ENCODE measurements around the gene TMPRSS9. TPM values are rescaled to one million over a fixed set of nuclear protein-coding genes. Genes with fewer than 3 reads are reported as not detected.

Gene TMPRSS9
- total and polyA plus RNA-seq, 3 donors from 2014 or later, result 3.5 to 9.8 (median 8.4) TPM

- H3K36me3 ChIP-seq (ENCODE audit: low read depth, missing control alignments), result no peaks in the 10 kb centered on the region
- no peaks in the 10 kb centered on the region for H3K9me3 ChIP-seq
- DNase-seq, result no peak
- no peak overlapping the region for H3K4me3 ChIP-seq
- 95 to 98% methylated on average over 20 to 22 of the region's 22 CpGs for WGBS, 2 donors
- TF ChIP-seq POLR2A (IDR thresholded peaks at IDR 0.05) (no peak), CTCF (IDR thresholded peaks at IDR 0.05) (no peak)
- H3K4me1 ChIP-seq, result no peaks in the 10 kb centered on the region
- H3K27me3 ChIP-seq, result no peaks in the 10 kb centered on the region
- H3K27ac ChIP-seq, result no peak overlapping the region
- intact Hi-C loops (cut with DNase I; ENCODE audit: low total_unique reads), result no loop called here
Observed at GRCh38 chr19:2434267-2434666, 74.2 kb downstream of the TMPRSS9 start.

GRCh38 chr19:2434721-2435265, 74.7 kb downstream of the TMPRSS9 start:
- intact Hi-C loops (cut with DNase I; ENCODE audit: low total_unique reads), result no loop called here
- H3K27me3 ChIP-seq, result no peaks in the 10 kb centered on the region
- no peak for DNase-seq
- H3K4me1 ChIP-seq, result no peaks in the 10 kb centered on the region
- H3K4me3 ChIP-seq, result no peak overlapping the region
- TF ChIP-seq POLR2A (IDR thresholded peaks at IDR 0.05), result no peak
- no peak for TF ChIP-seq CTCF (IDR thresholded peaks at IDR 0.05)
- H3K36me3 ChIP-seq (ENCODE audit: low read depth, missing control alignments), result no peaks in the 10 kb centered on the region
- no peaks in the 10 kb centered on the region for H3K9me3 ChIP-seq
- H3K27ac ChIP-seq, result no peak overlapping the region
- WGBS, 2 donors, result 95 to 97% methylated on average over 13 to 37 of the region's 42 CpGs

GRCh38 chr19:2436384-2436783, 76.3 kb downstream of the TMPRSS9 start:
- no peaks in the 10 kb centered on the region for H3K4me1 ChIP-seq
- no peaks in the 10 kb centered on the region for H3K36me3 ChIP-seq (ENCODE audit: low read depth, missing control alignments)
- WGBS, 2 donors, result 97% methylated on average over 33 to 39 of the region's 39 CpGs
- no peak overlapping the region for H3K27ac ChIP-seq
- H3K9me3 ChIP-seq, result no peaks in the 10 kb centered on the region
- no peak overlapping the region for H3K4me3 ChIP-seq
- no peak for DNase-seq
- H3K27me3 ChIP-seq, result no peaks in the 10 kb centered on the region
- intact Hi-C loops (cut with DNase I; ENCODE audit: low total_unique reads), result no loop called here
- TF ChIP-seq CTCF (IDR thresholded peaks at IDR 0.05), result no peak
- TF ChIP-seq POLR2A (IDR thresholded peaks at IDR 0.05), result no peak

- Histone ChIP-seq H3K27me3 (no peaks in the 10 kb centered on the region), H3K4me3 (no peak overlapping the region), H3K4me1 (no peaks in the 10 kb centered on the region), H3K36me3 (ENCODE audit: low read depth, missing control alignments) (no peaks in the 10 kb centered on the region), H3K27ac (no peak overlapping the region), H3K9me3 (no peaks in the 10 kb centered on the region)
- no peak for TF ChIP-seq POLR2A (IDR thresholded peaks at IDR 0.05)
- TF ChIP-seq CTCF (IDR thresholded peaks at IDR 0.05), result no peak
- no peak for DNase-seq
- 84 to 96% methylated on average over 7 to 15 of the region's 15 CpGs for WGBS, 2 donors
- intact Hi-C loops (cut with DNase I; ENCODE audit: low total_unique reads), result no loop called here
Observed at GRCh38 chr19:2436926-2437325, 76.9 kb downstream of the TMPRSS9 start.

- Histone ChIP-seq H3K27me3 (no peaks in the 10 kb centered on the region), H3K9me3 (no peaks in the 10 kb centered on the region), H3K27ac (no peak overlapping the region), H3K4me3 (no peak overlapping the region), H3K36me3 (ENCODE audit: low read depth, missing control alignments) (no peaks in the 10 kb centered on the region), H3K4me1 (no peaks in the 10 kb centered on the region)
- intact Hi-C loops (cut with DNase I; ENCODE audit: low total_unique reads), result no loop called here
- 93 to 95% methylated on average over 17 to 20 of the region's 20 CpGs for WGBS, 2 donors
- no peak for DNase-seq
- TF ChIP-seq POLR2A (IDR thresholded peaks at IDR 0.05) (no peak), CTCF (IDR thresholded peaks at IDR 0.05) (no peak)
Observed at GRCh38 chr19:2438178-2438577, 78.1 kb downstream of the TMPRSS9 start.
